MCF 10A (cell line): ENCODE results near the gene EFCAB9. TPM values are rescaled to one million over a fixed set of nuclear protein-coding genes. Genes with fewer than 3 reads are reported as not detected.
A peak's percentile ranks its signal among the peaks of the same experiment; 100 is the strongest.

ENCODE experiments used
- BruUV-seq: library from RNA; stranded (reverse); fragments of 400-500 nt; replicated peaks from 2 replicates; lab custom pipeline; 2021; lab: Mats Ljungman, UMichigan
- CTCF ChIA-PET: fragments of 300-600 bp; sonication (Branson Sonifier 250); formaldehyde crosslinking; extraction: SDS; loops from one replicate; lab custom pipeline; 2021; ENCODE audit warnings: antibody characterized with exemption, inconsistent platforms; lab: Yijun Ruan, JAX
- POLR2A ChIA-PET: fragments of 300-600, 350-650 bp; sonication (Branson Sonifier 250); formaldehyde crosslinking; extraction: SDS; loops from one replicate; lab custom pipeline; 2020; ENCODE audit warnings: antibody characterized with exemption, inconsistent platforms; lab: Yijun Ruan, JAX
- DNase-seq: peaks from one replicate; pipeline ENCODE4 v3.0.0-alpha.2; 2018; ENCODE audit not compliant: unreplicated experiment
- H3K27ac Mint-ChIP-seq: one replicate; pipeline ENCODE4 v1.8.0; 2022; ENCODE audit warnings: mild to moderate bottlenecking, low read depth, mixed read lengths; ENCODE audit not compliant: unreplicated experiment
- H3K27me3 Mint-ChIP-seq: one replicate; pipeline ENCODE4 v1.8.0; 2022; ENCODE audit warnings: mixed read lengths; ENCODE audit not compliant: insufficient read depth, unreplicated experiment
- H3K36me3 Mint-ChIP-seq: one replicate; pipeline ENCODE4 v1.8.0; 2022; ENCODE audit warnings: mild to moderate bottlenecking, moderate library complexity, mixed read lengths; ENCODE audit not compliant: insufficient read depth, unreplicated experiment
- H3K4me1 Mint-ChIP-seq: one replicate; pipeline ENCODE4 v1.8.0; 2022; ENCODE audit warnings: mixed read lengths; ENCODE audit not compliant: insufficient read depth, unreplicated experiment
- H3K4me3 Mint-ChIP-seq: one replicate; pipeline ENCODE4 v1.8.0; 2022; ENCODE audit warnings: mild to moderate bottlenecking, moderate library complexity, mixed read lengths; ENCODE audit not compliant: unreplicated experiment
- H3K9me3 Mint-ChIP-seq: one replicate; pipeline ENCODE4 v1.8.0; 2022; ENCODE audit warnings: mixed read lengths; ENCODE audit not compliant: unreplicated experiment
- intact Hi-C: fragments of 100-400 bp; cut with micrococcal nuclease; formaldehyde crosslinking; loops from 2 replicates; pipeline ENCODE4 v1.14.1; 2022
- total RNA-seq: library from RNA; stranded (reverse); gene quantifications from 2 replicates; pipeline ENCODE4 v1.2.3, GENCODE V29; 2022
- TF ChIP-seq, protein P1 (sequence below): fragments of 200-600 bp; IDR thresholded peaks from one replicate; pipeline ENCODE4 v1.8.0; 2022; ENCODE audit warnings: antibody characterized with exemption, mild to moderate bottlenecking; ENCODE audit not compliant: unreplicated experiment

Gene EFCAB9
- total RNA-seq, 1 experiment from 2014 or later: not detected

DNA sequence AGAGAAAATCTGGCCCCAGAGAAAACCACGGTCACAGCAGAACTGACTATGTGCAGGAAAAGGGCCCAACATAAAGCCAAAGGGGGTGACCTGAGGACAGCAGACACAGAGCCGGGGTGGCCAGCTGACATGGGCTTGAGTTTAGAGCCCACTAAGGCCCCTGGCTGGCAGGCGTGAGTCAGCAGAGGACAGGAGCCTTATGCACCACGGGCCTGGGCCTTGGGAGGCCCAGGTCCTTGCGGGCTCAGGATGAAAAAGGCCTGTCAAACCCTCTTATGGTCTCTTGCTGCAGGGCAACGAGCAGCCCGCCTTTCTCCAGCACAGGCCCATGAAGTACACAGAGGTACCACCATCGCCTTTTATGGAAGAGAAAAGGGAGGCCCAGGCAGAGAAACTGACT lies 25.7 kb upstream of the EFCAB9 start:
- DNase-seq: no peak
- Mint-ChIP-seq H3K9me3 (no peaks in the 10 kb centered on the region), H3K4me3 (no peak overlapping the region), H3K36me3 (peaks cover 6% of the 10 kb centered on the region), H3K27me3 (no peaks in the 10 kb centered on the region), H3K4me1 (peaks cover 1% of the 10 kb centered on the region), H3K27ac (no peak overlapping the region)
- intact Hi-C loops: no loop called here
- BruUV-seq: no TSS peak
- TF ChIP-seq, protein P1, sequence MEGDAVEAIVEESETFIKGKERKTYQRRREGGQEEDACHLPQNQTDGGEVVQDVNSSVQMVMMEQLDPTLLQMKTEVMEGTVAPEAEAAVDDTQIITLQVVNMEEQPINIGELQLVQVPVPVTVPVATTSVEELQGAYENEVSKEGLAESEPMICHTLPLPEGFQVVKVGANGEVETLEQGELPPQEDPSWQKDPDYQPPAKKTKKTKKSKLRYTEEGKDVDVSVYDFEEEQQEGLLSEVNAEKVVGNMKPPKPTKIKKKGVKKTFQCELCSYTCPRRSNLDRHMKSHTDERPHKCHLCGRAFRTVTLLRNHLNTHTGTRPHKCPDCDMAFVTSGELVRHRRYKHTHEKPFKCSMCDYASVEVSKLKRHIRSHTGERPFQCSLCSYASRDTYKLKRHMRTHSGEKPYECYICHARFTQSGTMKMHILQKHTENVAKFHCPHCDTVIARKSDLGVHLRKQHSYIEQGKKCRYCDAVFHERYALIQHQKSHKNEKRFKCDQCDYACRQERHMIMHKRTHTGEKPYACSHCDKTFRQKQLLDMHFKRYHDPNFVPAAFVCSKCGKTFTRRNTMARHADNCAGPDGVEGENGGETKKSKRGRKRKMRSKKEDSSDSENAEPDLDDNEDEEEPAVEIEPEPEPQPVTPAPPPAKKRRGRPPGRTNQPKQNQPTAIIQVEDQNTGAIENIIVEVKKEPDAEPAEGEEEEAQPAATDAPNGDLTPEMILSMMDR: no peak
- POLR2A ChIA-PET: no interaction called here
- CTCF ChIA-PET: no interaction called here

DNA sequence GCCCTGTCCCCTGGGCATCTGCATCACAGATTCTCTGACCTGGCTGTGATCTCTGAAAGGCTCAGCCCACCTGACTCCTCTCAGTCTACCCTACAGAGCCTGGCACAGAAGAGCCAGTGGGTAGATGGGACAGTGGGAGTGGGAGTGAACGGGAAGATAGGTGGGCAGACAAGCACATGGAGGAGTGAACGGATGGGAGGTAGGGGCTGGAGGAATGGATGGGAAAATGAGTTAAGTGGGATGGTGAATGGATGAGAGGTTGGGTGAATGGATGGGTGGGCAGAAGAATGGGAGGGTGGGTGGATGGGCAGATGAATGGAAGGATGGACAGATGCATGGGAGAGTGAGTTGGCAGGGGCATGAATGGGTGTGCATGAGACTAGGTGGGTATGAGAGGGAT lies 24.8 kb upstream of the EFCAB9 start:
- Mint-ChIP-seq H3K4me1 (peaks cover 10% of the 10 kb centered on the region), H3K9me3 (no peaks in the 10 kb centered on the region), H3K27me3 (no peaks in the 10 kb centered on the region), H3K36me3 (peaks cover 6% of the 10 kb centered on the region), H3K4me3 (no peak overlapping the region), H3K27ac (peak overlapping the region; percentile 57)
- POLR2A ChIA-PET: no interaction called here
- CTCF ChIA-PET: interaction anchor here (0.7 kb wide), 1 partner anchor 281 kb away, joined by 3 read pairs; no protein-coding TSS in a partner anchor
- TF ChIP-seq, protein P1: no peak
- no TSS peak for BruUV-seq
- DNase-seq: no peak
- intact Hi-C loops: no loop called here

DNA sequence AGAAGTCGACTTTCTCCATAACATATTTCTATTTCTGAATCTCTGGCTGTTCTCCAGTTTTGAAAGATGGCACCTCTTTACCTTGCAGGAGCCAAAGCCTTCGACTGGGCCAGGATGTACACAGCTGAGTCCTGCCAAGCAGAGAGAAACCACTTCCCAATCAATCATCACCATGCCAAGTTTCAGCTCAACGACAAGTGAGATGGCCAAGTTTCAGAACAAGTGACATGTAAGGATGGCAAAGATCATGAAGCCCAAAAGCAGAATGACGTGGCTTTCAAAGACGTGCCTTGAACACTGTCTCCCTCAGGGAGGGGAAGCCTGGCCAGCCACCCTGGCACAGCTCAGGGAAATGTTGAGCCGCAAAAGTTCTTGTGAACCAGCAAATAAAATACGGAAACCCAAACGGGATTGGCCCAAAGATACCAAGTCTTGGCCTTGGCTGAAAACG lies 23.7 kb upstream of the EFCAB9 start:
- intact Hi-C loops: no loop called here
- ChIA-PET CTCF (interaction anchor here (0.8 to 0.9 kb wide), 2 partner anchors 16 to 653 kb away, joined by 3 to 4 read pairs; no protein-coding TSS in a partner anchor), POLR2A (interaction anchor here (0.7 kb wide), 1 partner anchor 22 kb away, joined by 4 read pairs; no protein-coding TSS in a partner anchor)
- Mint-ChIP-seq H3K27ac (no peak overlapping the region), H3K36me3 (peaks cover 6% of the 10 kb centered on the region), H3K4me3 (no peak overlapping the region), H3K9me3 (no peaks in the 10 kb centered on the region), H3K4me1 (peaks cover 15% of the 10 kb centered on the region), H3K27me3 (no peaks in the 10 kb centered on the region)
- BruUV-seq: no TSS peak
- no peak for DNase-seq
- TF ChIP-seq, protein P1: no peak

DNA sequence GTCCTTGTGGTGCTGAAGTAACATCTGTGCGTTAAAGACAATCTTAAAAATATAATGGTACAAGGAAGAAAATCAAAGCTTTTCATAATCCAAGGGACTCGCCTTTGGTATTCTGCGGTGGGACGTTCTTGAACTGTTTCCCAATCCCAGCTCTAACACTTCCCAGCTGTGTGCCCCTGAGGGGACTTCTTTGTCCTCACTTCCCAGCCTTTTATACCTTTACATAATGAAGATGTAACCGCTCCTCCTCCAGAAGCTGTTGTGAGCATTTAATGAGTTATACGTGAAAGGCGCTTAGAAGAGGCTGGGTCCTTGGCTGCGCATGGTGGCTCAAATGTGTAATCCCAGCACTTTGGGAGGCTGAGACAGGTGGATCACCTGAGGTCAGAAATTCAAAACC lies 22.9 kb upstream of the EFCAB9 start:
- intact Hi-C loops: no loop called here
- no peaks in the 10 kb centered on the region for H3K9me3 Mint-ChIP-seq
- ChIA-PET POLR2A (interaction anchor here (0.6 kb wide), 1 partner anchor 61 kb away, joined by 3 read pairs; no protein-coding TSS in a partner anchor), CTCF (interaction anchor here (6.4 kb wide), 1 partner anchor 15 kb away, joined by 69 read pairs; the partner anchor contains the start of gene STK10)
- BruUV-seq: no TSS peak
- no peak overlapping the region for H3K4me3 Mint-ChIP-seq
- H3K27me3 Mint-ChIP-seq: no peaks in the 10 kb centered on the region
- H3K4me1 Mint-ChIP-seq: peaks cover 15% of the 10 kb centered on the region
- DNase-seq: no peak
- peaks cover 6% of the 10 kb centered on the region for H3K36me3 Mint-ChIP-seq
- TF ChIP-seq, protein P1: no peak
- no peak overlapping the region for H3K27ac Mint-ChIP-seq
